PFSK-1 (cell line): ENCODE results near the gene ZNF331.

Experiments used
- FOXP2 ChIP-seq: optimal IDR thresholded peaks from 2 replicates; pipeline ENCODE3; 2011; ENCODE audit warnings: borderline replicate concordance, control low read depth, inconsistent platforms; ENCODE audit not compliant: insufficient read depth; ENCODE audit errors: extremely low read length, extremely low read depth
- POLR2AphosphoS5 ChIP-seq: IDR thresholded peaks from 2 replicates; pipeline ENCODE4 v1.6.1; 2012; ENCODE audit warnings: low read depth, mild to moderate bottlenecking, control low read depth, low read length, moderate library complexity
- REST ChIP-seq, 2 experiments: IDR thresholded peaks; 2 replicates each; pipeline versions ENCODE4 v1.6.1 to v1.8.0; 2011 to 2012; ENCODE audit warnings: low read depth in 2 of 2, low read length in 2 of 2, control low read depth in 1 of 2, inconsistent platforms in 1 of 2, mild to moderate bottlenecking in 1 of 2, moderate library complexity in 1 of 2; ENCODE audit not compliant: insufficient read depth in 1 of 2
- SIN3A ChIP-seq: IDR thresholded peaks from 2 replicates; pipeline ENCODE4 v1.6.1; 2012; ENCODE audit warnings: mild to moderate bottlenecking, low read length, moderate library complexity, borderline replicate concordance; ENCODE audit not compliant: insufficient read depth
- TAF1 ChIP-seq: IDR thresholded peaks from 2 replicates; pipeline ENCODE4 v1.6.1; 2012; ENCODE audit warnings: low read length, control low read depth, borderline replicate concordance; ENCODE audit not compliant: insufficient read depth

The ZNF331 gene

GRCh38 chr19:53553156-53553555 is 15.2 kb downstream of the ZNF331 start:
- no peak for TF ChIP-seq REST (IDR thresholded peaks at IDR 0.05; ENCODE audit: insufficient read depth in 1 of 2, low read depth in 2 of 2, low read length in 2 of 2)
- TF ChIP-seq FOXP2 = no peak
- TF ChIP-seq TAF1 = no peak
- no peak for TF ChIP-seq SIN3A
- TF ChIP-seq POLR2AphosphoS5 = no peak

GRCh38 chr19:53553865-53554791 is 16.2 kb downstream of the ZNF331 start:
- peak; percentile 94 for TF ChIP-seq FOXP2
- TF ChIP-seq SIN3A = no peak
- TF ChIP-seq TAF1 = 0 out of 2 replicates have a peak, but pooled peaks have one; percentile 36
- peak; percentile 58; the same call in 1 of the 2 replicates for TF ChIP-seq POLR2AphosphoS5
- no peak for TF ChIP-seq REST (IDR thresholded peaks at IDR 0.05; ENCODE audit: insufficient read depth in 1 of 2, low read depth in 2 of 2, low read length in 2 of 2)

- no peak for TF ChIP-seq FOXP2
- no peak for TF ChIP-seq REST (IDR thresholded peaks at IDR 0.05; ENCODE audit: insufficient read depth in 1 of 2, low read depth in 2 of 2, low read length in 2 of 2)
- TF ChIP-seq POLR2AphosphoS5 = no peak
- no peak for TF ChIP-seq TAF1
- TF ChIP-seq SIN3A = no peak
Measured at GRCh38 chr19:53554804-53555203, 16.9 kb downstream of the ZNF331 start.

GRCh38 chr19:53555352-53555751 is 17.4 kb downstream of the ZNF331 start:
- TF ChIP-seq TAF1 (no peak), POLR2AphosphoS5 (no peak), SIN3A (no peak), FOXP2 (no peak), REST (IDR thresholded peaks at IDR 0.05; ENCODE audit: insufficient read depth in 1 of 2, low read depth in 2 of 2, low read length in 2 of 2) (no peak)
